HepG2 (cell line): ENCODE results near the gene NFE2L1. TPM values are rescaled to one million over a fixed set of nuclear protein-coding genes. Genes with fewer than 3 reads are reported as not detected.

Experiments
- ARID3A ChIP-seq: IDR thresholded peaks from 2 replicates; pipeline ENCODE4 v1.6.1; 2012; ENCODE audit warnings: low read depth, low read length, improper control_type of control experiment
- ELF3 ChIP-seq: IDR thresholded peaks from 2 replicates; pipeline ENCODE4 v1.6.1; 2016; ENCODE audit warnings: missing genetic modification reagents, missing compliant biosample characterization
- EP300 ChIP-seq, 3 experiments: sonication (generic) in 1 of 3; formaldehyde crosslinking in 1 of 3; IDR thresholded peaks; 2 replicates each; pipeline versions ENCODE4 v1.5.1 to v1.6.1; 2011 to 2020; ENCODE audit warnings: low read depth in 2 of 3, low read length in 2 of 3, borderline replicate concordance in 1 of 3, improper control_type of control experiment in 1 of 3, mild to moderate bottlenecking in 1 of 3, missing genetic modification reagents in 1 of 3, moderate library complexity in 1 of 3
- JUNB ChIP-seq: sonication (generic); formaldehyde crosslinking; IDR thresholded peaks from 2 replicates; pipeline ENCODE4 v1.8.0; 2022; ENCODE audit warnings: missing genetic modification reagents, mild to moderate bottlenecking, borderline replicate concordance
- KLF15 ChIP-seq: sonication (generic); formaldehyde crosslinking; IDR thresholded peaks from 2 replicates; pipeline ENCODE4 v1.8.1; 2023; ENCODE audit warnings: borderline replicate concordance, mild to moderate bottlenecking, inconsistent platforms, missing genetic modification reagents, mixed read lengths
- NFE2 ChIP-seq: sonication (generic); formaldehyde crosslinking; IDR thresholded peaks from 2 replicates; pipeline ENCODE4 v1.4.0; 2020; ENCODE audit warnings: missing genetic modification reagents
- NR2F6 ChIP-seq, 2 experiments: IDR thresholded peaks; 2 replicates each; pipeline ENCODE4 v1.6.1; 2016; ENCODE audit warnings: antibody characterized with exemption in 1 of 2, mild to moderate bottlenecking in 1 of 2
- REL ChIP-seq: sonication (generic); formaldehyde crosslinking; conservative IDR thresholded peaks from 2 replicates; pipeline ENCODE4 v1.8.0; 2022; ENCODE audit warnings: mild to moderate bottlenecking, missing genetic modification reagents, moderate library complexity
- ZMYM3 ChIP-seq: sonication (generic); formaldehyde crosslinking; IDR thresholded peaks from 2 replicates; pipeline ENCODE4 v1.5.1; 2020; ENCODE audit warnings: mild to moderate bottlenecking, missing genetic modification reagents
- ZNF317 ChIP-seq: sonication (generic); formaldehyde crosslinking; IDR thresholded peaks from 2 replicates; pipeline ENCODE4 v1.5.0; 2020; ENCODE audit warnings: mild to moderate bottlenecking, missing genetic modification reagents
- ZNF878 ChIP-seq: sonication (generic); formaldehyde crosslinking; IDR thresholded peaks from 2 replicates; pipeline ENCODE4 v1.8.1; 2023; ENCODE audit warnings: mild to moderate bottlenecking, missing genetic modification reagents, moderate library complexity
- polyA plus RNA-seq, 8 experiments: library from polyadenylated mRNA; depleted of rRNA in 3 of 8; stranded (reverse) in 7 of 8; unstranded in 1 of 8; fragments of >200 nt; fragmentation: Illumina TruSeq in 4 of 8; extraction: Trizol in 4 of 8; gene quantifications; 2 replicates each; pipeline versions ENCODE4 v1.2.1 to v1.2.3, GENCODE V29; 2011 to 2016; ENCODE audit warnings: low read depth in 4 of 8, missing spikeins in 1 of 8, mixed read lengths in 1 of 8; ENCODE audit not compliant: insufficient read depth in 1 of 8
- total RNA-seq, 5 experiments: library from RNA; depleted of rRNA; stranded (reverse); fragments of >200 nt; fragmentation: Illumina TruSeq; extraction: Trizol; gene quantifications; 2 replicates each; pipeline ENCODE4 v1.2.3, GENCODE V29; 2016; ENCODE audit warnings: low read depth in 1 of 5
- TF ChIP-seq, protein P1 (sequence below): sonication (generic); formaldehyde crosslinking; IDR thresholded peaks from 2 replicates; pipeline ENCODE4 v1.5.0; 2020; ENCODE audit warnings: missing genetic modification reagents
- TF ChIP-seq, protein P2 (sequence below): sonication (generic); formaldehyde crosslinking; conservative IDR thresholded peaks from 2 replicates; pipeline ENCODE4 v1.8.0; 2022; ENCODE audit warnings: mild to moderate bottlenecking, moderate library complexity, missing genetic modification reagents
- TF ChIP-seq, protein P3 (sequence below): sonication (generic); formaldehyde crosslinking; IDR thresholded peaks from 2 replicates; pipeline ENCODE4 v1.4.0; 2020; ENCODE audit warnings: mild to moderate bottlenecking, missing genetic modification reagents

Gene NFE2L1
- total and polyA plus RNA-seq, 2 of the 13 experiments (the other 11 are each of a cell fraction or from before 2014, with no cell fraction given): 67.0 to 234 TPM

DNA sequence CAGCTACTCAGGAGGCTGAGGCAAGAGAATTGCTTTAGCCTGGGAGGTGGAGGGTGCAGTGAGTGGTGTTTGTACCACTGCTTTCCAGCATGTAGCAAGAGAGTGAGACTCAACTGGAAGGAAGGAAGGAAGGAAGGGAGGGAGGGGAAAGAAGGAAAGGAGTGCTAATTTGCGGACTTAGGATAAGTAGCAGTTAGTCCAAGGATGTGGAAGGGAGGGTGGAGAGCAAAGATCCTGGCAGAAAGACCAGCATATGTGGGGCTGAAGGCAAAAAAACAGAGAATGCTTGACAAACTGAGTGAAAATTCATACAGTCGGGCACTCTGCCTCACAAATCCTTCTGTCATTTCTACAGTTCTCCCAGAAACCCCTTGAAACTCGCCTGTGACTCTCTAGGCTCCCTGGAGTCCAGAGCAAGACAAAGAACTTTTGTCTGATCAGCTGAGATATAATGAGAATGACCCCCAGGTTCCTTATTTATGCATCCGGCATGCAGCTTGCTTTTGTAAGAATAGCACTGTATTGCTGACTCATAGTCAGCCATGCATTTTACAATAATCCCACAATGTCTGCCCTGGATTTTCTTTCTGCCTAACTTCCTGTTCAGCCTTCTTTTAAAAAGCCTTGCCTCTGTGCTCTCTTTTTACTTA is 45.8 kb upstream of the NFE2L1 start (continued):
- no peak for TF ChIP-seq ARID3A
- TF ChIP-seq REL: no peak
- no peak for TF ChIP-seq ZMYM3 (CRISPR knock-in tag)
- TF ChIP-seq NR2F6 (IDR thresholded peaks at IDR 0.05): no peak
- no peak for TF ChIP-seq NR2F6 (CRISPR knock-in tag; IDR thresholded peaks at IDR 0.05)
- TF ChIP-seq EP300 (IDR thresholded peaks at IDR 0.05; ENCODE audit: low read depth in 2 of 2, low read length in 2 of 2): no peak
- no peak for TF ChIP-seq EP300 (CRISPR knock-in tag; IDR thresholded peaks at IDR 0.05; ENCODE audit: borderline replicate concordance)
- 0 out of 2 replicates have a peak, but pooled peaks have one; percentile 57 for TF ChIP-seq ELF3
- no peak for TF ChIP-seq ZNF878 (CRISPR knock-in tag)
- TF ChIP-seq, protein P1, sequence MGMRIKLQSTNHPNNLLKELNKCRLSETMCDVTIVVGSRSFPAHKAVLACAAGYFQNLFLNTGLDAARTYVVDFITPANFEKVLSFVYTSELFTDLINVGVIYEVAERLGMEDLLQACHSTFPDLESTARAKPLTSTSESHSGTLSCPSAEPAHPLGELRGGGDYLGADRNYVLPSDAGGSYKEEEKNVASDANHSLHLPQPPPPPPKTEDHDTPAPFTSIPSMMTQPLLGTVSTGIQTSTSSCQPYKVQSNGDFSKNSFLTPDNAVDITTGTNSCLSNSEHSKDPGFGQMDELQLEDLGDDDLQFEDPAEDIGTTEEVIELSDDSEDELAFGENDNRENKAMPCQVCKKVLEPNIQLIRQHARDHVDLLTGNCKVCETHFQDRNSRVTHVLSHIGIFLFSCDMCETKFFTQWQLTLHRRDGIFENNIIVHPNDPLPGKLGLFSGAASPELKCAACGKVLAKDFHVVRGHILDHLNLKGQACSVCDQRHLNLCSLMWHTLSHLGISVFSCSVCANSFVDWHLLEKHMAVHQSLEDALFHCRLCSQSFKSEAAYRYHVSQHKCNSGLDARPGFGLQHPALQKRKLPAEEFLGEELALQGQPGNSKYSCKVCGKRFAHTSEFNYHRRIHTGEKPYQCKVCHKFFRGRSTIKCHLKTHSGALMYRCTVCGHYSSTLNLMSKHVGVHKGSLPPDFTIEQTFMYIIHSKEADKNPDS: no peak
- TF ChIP-seq, protein P2, sequence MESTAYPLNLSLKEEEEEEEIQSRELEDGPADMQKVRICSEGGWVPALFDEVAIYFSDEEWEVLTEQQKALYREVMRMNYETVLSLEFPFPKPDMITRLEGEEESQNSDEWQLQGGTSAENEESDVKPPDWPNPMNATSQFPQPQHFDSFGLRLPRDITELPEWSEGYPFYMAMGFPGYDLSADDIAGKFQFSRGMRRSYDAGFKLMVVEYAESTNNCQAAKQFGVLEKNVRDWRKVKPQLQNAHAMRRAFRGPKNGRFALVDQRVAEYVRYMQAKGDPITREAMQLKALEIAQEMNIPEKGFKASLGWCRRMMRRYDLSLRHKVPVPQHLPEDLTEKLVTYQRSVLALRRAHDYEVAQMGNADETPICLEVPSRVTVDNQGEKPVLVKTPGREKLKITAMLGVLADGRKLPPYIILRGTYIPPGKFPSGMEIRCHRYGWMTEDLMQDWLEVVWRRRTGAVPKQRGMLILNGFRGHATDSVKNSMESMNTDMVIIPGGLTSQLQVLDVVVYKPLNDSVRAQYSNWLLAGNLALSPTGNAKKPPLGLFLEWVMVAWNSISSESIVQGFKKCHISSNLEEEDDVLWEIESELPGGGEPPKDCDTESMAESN (CRISPR knock-in tag): no peak
- no peak for TF ChIP-seq ZNF317
- TF ChIP-seq, protein P3, sequence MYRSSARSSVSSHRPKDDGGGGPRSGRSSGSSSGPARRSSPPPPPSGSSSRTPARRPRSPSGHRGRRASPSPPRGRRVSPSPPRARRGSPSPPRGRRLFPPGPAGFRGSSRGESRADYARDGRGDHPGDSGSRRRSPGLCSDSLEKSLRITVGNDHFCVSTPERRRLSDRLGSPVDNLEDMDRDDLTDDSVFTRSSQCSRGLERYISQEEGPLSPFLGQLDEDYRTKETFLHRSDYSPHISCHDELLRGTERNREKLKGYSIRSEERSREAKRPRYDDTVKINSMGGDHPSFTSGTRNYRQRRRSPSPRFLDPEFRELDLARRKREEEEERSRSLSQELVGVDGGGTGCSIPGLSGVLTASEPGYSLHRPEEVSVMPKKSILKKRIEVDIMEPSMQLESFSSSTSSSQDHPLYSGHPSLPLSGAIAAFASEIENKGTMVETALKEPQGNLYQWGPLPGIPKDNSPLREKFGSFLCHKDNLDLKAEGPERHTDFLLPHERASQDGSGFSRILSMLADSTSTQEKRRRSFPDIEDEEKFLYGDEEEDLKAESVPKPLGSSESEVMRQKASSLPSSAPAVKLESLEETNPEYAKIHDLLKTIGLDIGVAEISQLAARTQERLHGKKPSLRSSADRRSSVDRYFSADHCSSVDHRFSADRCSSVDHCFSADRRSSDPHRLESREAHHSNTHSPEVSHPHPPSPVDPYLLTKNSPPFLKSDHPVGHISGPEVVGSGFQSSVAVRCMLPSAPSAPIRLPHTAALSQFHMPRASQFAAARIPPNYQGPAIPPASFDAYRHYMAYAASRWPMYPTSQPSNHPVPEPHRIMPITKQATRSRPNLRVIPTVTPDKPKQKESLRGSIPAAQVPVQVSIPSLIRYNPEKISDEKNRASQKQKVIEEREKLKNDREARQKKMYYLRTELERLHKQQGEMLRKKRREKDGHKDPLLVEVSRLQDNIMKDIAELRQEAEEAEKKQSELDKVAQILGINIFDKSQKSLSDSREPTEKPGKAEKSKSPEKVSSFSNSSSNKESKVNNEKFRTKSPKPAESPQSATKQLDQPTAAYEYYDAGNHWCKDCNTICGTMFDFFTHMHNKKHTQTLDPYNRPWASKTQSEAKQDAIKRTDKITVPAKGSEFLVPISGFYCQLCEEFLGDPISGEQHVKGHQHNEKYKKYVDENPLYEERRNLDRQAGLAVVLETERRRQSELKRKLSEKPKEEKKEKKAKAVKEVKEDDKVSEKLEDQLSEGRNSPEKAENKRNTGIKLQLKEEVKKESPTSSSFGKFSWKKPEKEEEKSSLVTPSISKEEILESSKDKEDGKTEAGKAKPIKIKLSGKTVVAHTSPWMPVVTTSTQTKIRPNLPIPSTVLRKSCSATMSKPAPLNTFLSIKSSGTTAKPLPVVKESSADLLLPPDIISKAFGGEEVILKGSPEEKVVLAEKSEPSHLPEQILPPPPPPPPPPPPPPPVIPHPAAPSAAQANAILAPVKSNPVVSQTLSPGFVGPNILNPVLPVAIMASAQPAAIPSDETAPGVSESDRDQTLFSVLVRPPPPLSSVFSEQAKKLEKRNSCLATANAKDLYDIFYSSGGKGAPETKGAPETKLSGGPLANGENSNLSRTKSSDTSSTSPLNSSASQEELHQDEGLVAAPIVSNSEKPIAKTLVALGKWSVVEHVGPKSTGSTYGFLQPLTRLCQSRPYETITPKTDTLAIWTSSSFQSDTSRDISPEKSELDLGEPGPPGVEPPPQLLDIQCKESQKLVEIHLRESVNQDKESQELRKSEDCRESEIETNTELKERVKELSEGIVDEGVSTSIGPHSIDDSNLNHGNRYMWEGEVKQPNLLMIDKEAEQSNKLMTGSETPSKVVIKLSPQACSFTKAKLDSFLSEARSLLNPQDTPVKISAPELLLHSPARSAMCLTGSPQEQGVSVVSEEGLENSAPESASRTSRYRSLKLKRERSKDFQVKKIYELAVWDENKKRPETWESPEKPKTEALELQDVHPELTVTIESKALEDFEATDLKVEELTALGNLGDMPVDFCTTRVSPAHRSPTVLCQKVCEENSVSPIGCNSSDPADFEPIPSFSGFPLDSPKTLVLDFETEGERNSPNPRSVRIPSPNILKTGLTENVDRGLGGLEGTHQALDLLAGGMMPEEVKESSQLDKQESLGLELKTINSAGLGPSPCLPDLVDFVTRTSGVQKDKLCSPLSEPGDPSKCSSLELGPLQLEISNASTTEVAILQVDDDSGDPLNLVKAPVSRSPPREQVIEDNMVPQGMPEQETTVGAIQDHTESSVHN: no peak
- TF ChIP-seq KLF15 (CRISPR knock-in tag): no peak
- TF ChIP-seq NFE2 (CRISPR knock-in tag): peak; percentile 74
- TF ChIP-seq JUNB: no peak
